Endodermal cell (in vitro differentiated cells): ENCODE data around the gene SLC17A1. TPM values are rescaled to one million over a fixed set of nuclear protein-coding genes. Genes with fewer than 3 reads are reported as not detected.

Experiments used
- DNase-seq: peaks from one replicate; pipeline ENCODE4 v3.0.0-alpha.2; 2017
- H3K27ac ChIP-seq: 2 replicates; pipeline ENCODE4 v1.5.1; 2013; ENCODE audit warnings: mild to moderate bottlenecking, low read depth, low read length, moderate library complexity
- H3K27me3 ChIP-seq: 2 replicates; pipeline ENCODE4 v1.6.1; 2013; ENCODE audit warnings: mild to moderate bottlenecking, low read length, moderate library complexity; ENCODE audit not compliant: insufficient read depth, control insufficient read depth, poor library complexity, severe bottlenecking
- H3K36me3 ChIP-seq: 2 replicates; pipeline ENCODE4 v1.7.0; 2013; ENCODE audit warnings: mild to moderate bottlenecking, low read length, moderate library complexity; ENCODE audit not compliant: control insufficient read depth, insufficient read depth
- H3K4me1 ChIP-seq: one replicate; pipeline ENCODE4 v1.7.0; 2013; ENCODE audit warnings: low read length; ENCODE audit not compliant: control insufficient read depth, insufficient read depth
- H3K4me3 ChIP-seq: 2 replicates; pipeline ENCODE4 v1.5.1; 2013; ENCODE audit warnings: mild to moderate bottlenecking, low read length, moderate library complexity
- H3K9ac ChIP-seq: 2 replicates; pipeline ENCODE4 v1.6.1; 2013; ENCODE audit warnings: mild to moderate bottlenecking, low read length, moderate library complexity; ENCODE audit not compliant: poor library complexity, severe bottlenecking; ENCODE audit errors: extremely low read depth
- H3K9me3 ChIP-seq: 2 replicates; pipeline ENCODE4 v1.6.1; 2013; ENCODE audit warnings: mild to moderate bottlenecking, low read length, moderate library complexity; ENCODE audit not compliant: control insufficient read depth
- H3K27ac Mint-ChIP-seq: 2 replicates; pipeline ENCODE4 v1.8.0; 2020; ENCODE audit warnings: mixed read lengths
- H3K27me3 Mint-ChIP-seq: 2 replicates; pipeline ENCODE4 v1.8.0; 2021; ENCODE audit warnings: mild to moderate bottlenecking, mixed read lengths; ENCODE audit not compliant: insufficient read depth
- H3K36me3 Mint-ChIP-seq: 2 replicates; pipeline ENCODE4 v1.8.0; 2020; ENCODE audit warnings: low read depth, mixed read lengths
- H3K4me1 Mint-ChIP-seq: 2 replicates; pipeline ENCODE4 v1.8.0; 2020; ENCODE audit warnings: mixed read lengths
- H3K4me3 Mint-ChIP-seq: 2 replicates; pipeline ENCODE4 v1.8.0; 2020; ENCODE audit warnings: mild to moderate bottlenecking, moderate library complexity, mixed read lengths
- H3K9me3 Mint-ChIP-seq: 2 replicates; pipeline ENCODE4 v1.8.0; 2020; ENCODE audit warnings: mild to moderate bottlenecking, mixed read lengths
- WGBS, 2 experiments: methylation state at CpG; one replicate each; pipeline versions ENCODE4 v1.1.5 to v1.1.7; 2013; ENCODE audit warnings: missing lambda C conversion rate in 2 of 2, mixed read lengths in 1 of 2; ENCODE audit not compliant: insufficient coverage in 1 of 2, insufficient read length in 1 of 2; 5-methylcytosine and 5-hydroxymethylcytosine counted together
- total RNA-seq, 2 donors: library from RNA; stranded (reverse); fragmentation: NEBNext Ultra II Directional in 1 of 2; extraction: Animal tissue kit (Norgen Biotek cat#: 25700) in 1 of 2; gene quantifications; 2 replicates in 1 of 2; 3 replicates in 1 of 2; pipeline ENCODE4 v1.2.1, GENCODE V29; 2021
- TF ChIP-seq, protein P1 (sequence below): fragments of 200-600 bp; sonication (generic); conservative IDR thresholded peaks from 2 replicates; pipeline ENCODE4 v1.5.0; 2021; ENCODE audit warnings: antibody characterized with exemption, mild to moderate bottlenecking

The SLC17A1 gene
- total RNA-seq, 2 donors from 2014 or later = not detected

DNA sequence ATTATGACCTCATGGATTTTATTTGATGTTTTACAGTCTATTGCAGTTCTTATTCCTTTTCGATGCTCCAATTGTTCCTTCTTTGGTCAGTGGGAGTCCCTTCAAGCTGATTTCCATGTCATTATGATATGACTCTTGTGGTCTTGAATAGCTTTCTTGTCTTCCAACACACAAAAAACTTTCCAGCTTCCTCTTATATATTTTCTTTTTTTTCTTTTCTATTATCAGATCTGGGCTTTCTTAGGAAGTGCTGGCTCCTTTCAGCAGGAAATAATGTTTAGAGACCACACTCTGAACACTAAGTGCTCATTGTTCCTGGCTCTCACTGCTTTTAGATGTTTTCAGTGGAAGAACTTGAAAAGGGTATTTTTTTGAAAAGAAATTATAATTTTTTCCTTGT is 3.1 kb upstream of the SLC17A1 start:
- H3K4me3 Mint-ChIP-seq = no peak overlapping the region
- no peaks in the 10 kb centered on the region for H3K27me3 Mint-ChIP-seq
- no peaks in the 10 kb centered on the region for H3K36me3 Mint-ChIP-seq
- Histone ChIP-seq H3K9ac (no peak overlapping the region), H3K4me3 (no peak overlapping the region), H3K36me3 (no peaks in the 10 kb centered on the region), H3K27me3 (no peaks in the 10 kb centered on the region), H3K4me1 (no peaks in the 10 kb centered on the region), H3K27ac (no peak overlapping the region), H3K9me3 (no peaks in the 10 kb centered on the region)
- H3K9me3 Mint-ChIP-seq = no peaks in the 10 kb centered on the region
- WGBS, 2 experiments = 93% methylated on average over 1 of the region's 1 CpG; no CpG with 5 or more reads in 1 of the 2 experiments
- peaks cover 6% of the 10 kb centered on the region for H3K4me1 Mint-ChIP-seq
- H3K27ac Mint-ChIP-seq = no peak overlapping the region
- TF ChIP-seq, protein P1, sequence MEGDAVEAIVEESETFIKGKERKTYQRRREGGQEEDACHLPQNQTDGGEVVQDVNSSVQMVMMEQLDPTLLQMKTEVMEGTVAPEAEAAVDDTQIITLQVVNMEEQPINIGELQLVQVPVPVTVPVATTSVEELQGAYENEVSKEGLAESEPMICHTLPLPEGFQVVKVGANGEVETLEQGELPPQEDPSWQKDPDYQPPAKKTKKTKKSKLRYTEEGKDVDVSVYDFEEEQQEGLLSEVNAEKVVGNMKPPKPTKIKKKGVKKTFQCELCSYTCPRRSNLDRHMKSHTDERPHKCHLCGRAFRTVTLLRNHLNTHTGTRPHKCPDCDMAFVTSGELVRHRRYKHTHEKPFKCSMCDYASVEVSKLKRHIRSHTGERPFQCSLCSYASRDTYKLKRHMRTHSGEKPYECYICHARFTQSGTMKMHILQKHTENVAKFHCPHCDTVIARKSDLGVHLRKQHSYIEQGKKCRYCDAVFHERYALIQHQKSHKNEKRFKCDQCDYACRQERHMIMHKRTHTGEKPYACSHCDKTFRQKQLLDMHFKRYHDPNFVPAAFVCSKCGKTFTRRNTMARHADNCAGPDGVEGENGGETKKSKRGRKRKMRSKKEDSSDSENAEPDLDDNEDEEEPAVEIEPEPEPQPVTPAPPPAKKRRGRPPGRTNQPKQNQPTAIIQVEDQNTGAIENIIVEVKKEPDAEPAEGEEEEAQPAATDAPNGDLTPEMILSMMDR = no peak
- no peak for DNase-seq

GRCh38 chr6:25833136-25833535 is 1.3 kb upstream of the SLC17A1 start:
- Histone ChIP-seq H3K4me1 (no peaks in the 10 kb centered on the region), H3K27me3 (no peaks in the 10 kb centered on the region), H3K36me3 (no peaks in the 10 kb centered on the region), H3K9ac (no peak overlapping the region), H3K4me3 (no peak overlapping the region), H3K27ac (no peak overlapping the region), H3K9me3 (no peaks in the 10 kb centered on the region)
- H3K36me3 Mint-ChIP-seq = no peaks in the 10 kb centered on the region
- no peaks in the 10 kb centered on the region for H3K9me3 Mint-ChIP-seq
- no peak for DNase-seq
- TF ChIP-seq, protein P1 = no peak
- no peaks in the 10 kb centered on the region for H3K27me3 Mint-ChIP-seq
- H3K4me3 Mint-ChIP-seq = no peak overlapping the region
- H3K27ac Mint-ChIP-seq = no peak overlapping the region
- peaks cover 4% of the 10 kb centered on the region for H3K4me1 Mint-ChIP-seq

- no peaks in the 10 kb centered on the region for H3K36me3 Mint-ChIP-seq
- 78 to 100% methylated on average over 3 of the region's 3 CpGs for WGBS, 2 experiments
- no peak overlapping the region for H3K27ac Mint-ChIP-seq
- DNase-seq = no peak
- peaks cover 4% of the 10 kb centered on the region for H3K4me1 Mint-ChIP-seq
- H3K4me1 ChIP-seq = no peaks in the 10 kb centered on the region
- no peak overlapping the region for H3K4me3 ChIP-seq
- no peak overlapping the region for H3K27ac ChIP-seq
- H3K9me3 Mint-ChIP-seq = no peaks in the 10 kb centered on the region
- no peaks in the 10 kb centered on the region for H3K9me3 ChIP-seq
- H3K4me3 Mint-ChIP-seq = no peak overlapping the region
- H3K36me3 ChIP-seq = no peaks in the 10 kb centered on the region
- H3K9ac ChIP-seq = no peak overlapping the region
- H3K27me3 ChIP-seq = no peaks in the 10 kb centered on the region
- TF ChIP-seq, protein P1 = no peak
- no peaks in the 10 kb centered on the region for H3K27me3 Mint-ChIP-seq
These were observed 818 bp upstream of the SLC17A1 start for GRCh38 chr6:25832670-25833069.
